ENCODE measurements around the gene EML4. TPM values are rescaled to one million over a fixed set of nuclear protein-coding genes. Genes with fewer than 3 reads are reported as not detected.
"Not testable (repeated sequence)": the region's sequence is repeated elsewhere in the genome, so short reads cannot be mapped to it uniquely, and the experiment has no call there.

The EML4 gene
- total RNA-seq, 4 donors from 2014 or later = 3.0 to 5.0 (median 4.6) TPM

GRCh38 chr2:42267530-42267929 lies 98.4 kb downstream of the EML4 start:
- Histone ChIP-seq H3K9me3 (no peaks in the 10 kb centered on the region), H3K4me1 (peaks cover 0 to 7% of the 10 kb centered on the region in 2 donors), H3K36me3 (no peaks in the 10 kb centered on the region), H3K27ac (no peak overlapping the region), H3K4me3 (no peak overlapping the region), H3K27me3 (no peaks in the 10 kb centered on the region)
- intact Hi-C loops (cut with DNase I; ENCODE audit: low total_unique reads) = no loop called here
- no peak for ATAC-seq
- in situ Hi-C loops (cut with MboI; ENCODE audit: low sequenced_read_pairs in 4 of 4) = no loop called here
- TF ChIP-seq POLR2A (IDR thresholded peaks at IDR 0.05) = no peak
- DNase-seq = no peak

- no peak for ATAC-seq
- Histone ChIP-seq H3K27me3 (no peaks in the 10 kb centered on the region), H3K36me3 (no peaks in the 10 kb centered on the region), H3K9me3 (no peaks in the 10 kb centered on the region), H3K4me3 (no peak overlapping the region), H3K4me1 (peaks cover 0 to 7% of the 10 kb centered on the region in 2 donors), H3K27ac (no peak overlapping the region)
- intact Hi-C loops (cut with DNase I; ENCODE audit: low total_unique reads) (no loop called here), in situ Hi-C loops (cut with MboI; ENCODE audit: low sequenced_read_pairs in 4 of 4) (no loop called here)
- TF ChIP-seq POLR2A (IDR thresholded peaks at IDR 0.05) (no peak), CTCF (IDR thresholded peaks at IDR 0.05 in 4 of 5, conservative IDR thresholded peaks at IDR 0.05 in 1 of 5) (no peak)
- no peak for DNase-seq
These were observed 99.5 kb downstream of the EML4 start for GRCh38 chr2:42268528-42269151.

- H3K4me3 ChIP-seq = no peak overlapping the region
- intact Hi-C loops (cut with DNase I; ENCODE audit: low total_unique reads) (no loop called here), in situ Hi-C loops (cut with MboI; ENCODE audit: low sequenced_read_pairs in 4 of 4) (no loop called here)
- no peak overlapping the region for H3K27ac ChIP-seq
- no peaks in the 10 kb centered on the region for H3K36me3 ChIP-seq
- no peaks in the 10 kb centered on the region for H3K27me3 ChIP-seq
- peaks cover 0 to 7% of the 10 kb centered on the region in 2 donors for H3K4me1 ChIP-seq
- DNase-seq (no peak), ATAC-seq (no peak)
- TF ChIP-seq CTCF (IDR thresholded peaks at IDR 0.05 in 4 of 5, conservative IDR thresholded peaks at IDR 0.05 in 1 of 5) = no peak
- TF ChIP-seq POLR2A (IDR thresholded peaks at IDR 0.05) = no peak
- no peaks in the 10 kb centered on the region for H3K9me3 ChIP-seq
These were observed 101.6 kb downstream of the EML4 start for GRCh38 chr2:42270757-42271156.

GRCh38 chr2:42271246-42271645 lies 102.1 kb downstream of the EML4 start:
- H3K9me3 ChIP-seq; DNase-seq; H3K4me3 ChIP-seq; H3K36me3 ChIP-seq; ATAC-seq; H3K4me1 ChIP-seq; H3K27ac ChIP-seq; intact Hi-C loops (cut with DNase I; ENCODE audit: low total_unique reads); in situ Hi-C loops (cut with MboI; ENCODE audit: low sequenced_read_pairs in 4 of 4); H3K27me3 ChIP-seq: not testable (repeated sequence)

- TF ChIP-seq POLR2A (IDR thresholded peaks at IDR 0.05) = no peak
- no peak for TF ChIP-seq CTCF (IDR thresholded peaks at IDR 0.05 in 4 of 5, conservative IDR thresholded peaks at IDR 0.05 in 1 of 5)
- in situ Hi-C loops (cut with MboI; ENCODE audit: low sequenced_read_pairs in 4 of 4) = no loop called here
These were observed 105.7 kb downstream of the EML4 start for GRCh38 chr2:42274863-42275262.

More at GRCh38 chr2:42274863-42275262, 105.7 kb downstream of the EML4 start:
- Histone ChIP-seq H3K27ac (no peak overlapping the region), H3K4me3 (no peak overlapping the region), H3K27me3 (no peaks in the 10 kb centered on the region), H3K4me1 (peaks cover 0 to 7% of the 10 kb centered on the region in 2 donors), H3K36me3 (no peaks in the 10 kb centered on the region), H3K9me3 (no peaks in the 10 kb centered on the region)
- no peak for ATAC-seq
- no peak for DNase-seq
- intact Hi-C loops (cut with DNase I; ENCODE audit: low total_unique reads) = no loop called here

Measured in gastrocnemius medialis (tissue), 4 donors.